Fibroblast of skin of abdomen (primary cell): ENCODE data around the gene DUSP7.

Experiments
- DNase-seq: peaks from one replicate; pipeline ENCODE4 v3.0.0-alpha.2; 2013

Gene DUSP7

DNA sequence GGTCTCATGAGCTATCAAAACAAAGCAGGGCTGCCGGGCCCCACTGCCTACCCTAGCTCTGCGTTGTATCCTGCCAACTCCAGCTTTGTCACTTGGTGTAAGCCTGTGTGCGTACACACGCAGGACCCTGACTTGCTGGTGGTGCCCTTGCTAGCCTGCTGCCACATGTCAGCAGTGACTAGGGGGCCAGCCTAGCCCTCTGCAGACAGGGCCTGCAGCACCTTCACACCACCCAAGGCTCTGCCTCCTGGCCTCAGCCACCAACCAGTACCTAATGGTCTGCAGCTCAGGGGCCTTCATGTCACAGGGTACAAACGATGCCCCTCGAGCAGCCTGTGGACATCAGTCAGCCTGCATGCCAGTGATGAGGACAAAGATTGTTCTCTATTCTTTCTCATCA lies 30.1 kb upstream of the DUSP7 start:
- no peak for DNase-seq

DNA sequence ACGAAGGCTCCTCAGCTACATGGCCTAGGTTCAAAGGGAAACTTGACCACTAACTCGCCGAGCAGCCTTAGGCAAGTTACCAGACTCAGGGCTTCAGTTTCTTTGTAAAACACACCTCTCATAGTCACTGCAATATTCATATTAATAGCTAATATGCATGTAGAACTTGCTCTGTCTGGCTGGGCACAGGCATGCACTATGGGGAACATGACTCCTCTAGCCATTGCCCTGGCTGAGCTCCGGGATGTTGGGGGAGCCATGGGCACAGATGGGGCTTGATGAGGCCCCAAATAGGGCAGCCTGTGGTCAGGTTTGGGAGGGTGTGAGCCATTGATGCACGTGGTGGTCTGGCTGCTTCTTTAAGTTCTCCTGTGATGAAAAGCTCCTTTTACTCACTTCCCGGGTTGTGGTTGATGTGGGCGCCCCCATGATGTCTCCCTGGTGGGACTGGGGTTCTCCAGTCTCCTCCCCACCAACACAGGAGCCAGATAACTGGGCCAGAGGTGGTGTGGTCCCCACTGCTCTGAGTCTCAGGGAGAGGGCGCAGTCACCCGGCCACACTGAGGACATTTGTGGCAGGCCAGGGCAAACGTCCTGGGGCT lies 29.4 kb upstream of the DUSP7 start:
- no peak for DNase-seq

DNA sequence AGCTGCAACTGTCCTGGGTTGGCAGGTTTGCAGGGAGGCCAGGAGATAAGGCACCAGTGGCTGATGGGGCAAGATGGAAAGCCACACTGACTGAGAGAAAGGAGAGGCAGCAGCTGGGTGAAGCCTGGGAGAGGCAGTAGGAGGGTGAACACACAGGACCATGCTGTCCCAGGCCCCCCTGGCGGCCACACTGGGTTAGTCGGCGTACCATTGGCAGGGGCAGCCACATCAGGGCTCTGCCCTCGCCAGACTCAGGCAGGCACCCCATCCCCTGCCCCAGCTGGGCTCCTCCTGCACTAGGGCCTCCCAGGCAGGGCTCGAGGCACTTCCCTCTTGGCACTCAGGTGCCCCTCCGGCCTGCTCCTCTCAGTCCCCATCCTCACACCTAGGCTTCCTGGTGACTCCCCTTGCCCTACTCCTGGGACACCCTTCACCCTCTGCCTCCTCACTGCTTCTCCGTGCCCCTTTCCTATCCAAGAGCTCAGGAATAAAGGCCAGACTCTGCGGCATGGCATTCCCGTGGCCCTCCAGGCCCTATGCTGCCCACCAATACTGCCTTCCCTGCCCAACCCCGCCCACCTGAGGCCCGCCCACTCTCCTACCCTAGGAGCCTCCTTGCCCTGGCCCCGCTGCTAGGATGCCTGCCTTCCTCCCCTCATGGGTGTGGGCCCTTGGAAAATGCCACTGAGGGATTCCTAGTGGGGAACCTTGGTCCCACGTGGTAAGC lies 28.7 kb upstream of the DUSP7 start:
- no peak for DNase-seq

DNA sequence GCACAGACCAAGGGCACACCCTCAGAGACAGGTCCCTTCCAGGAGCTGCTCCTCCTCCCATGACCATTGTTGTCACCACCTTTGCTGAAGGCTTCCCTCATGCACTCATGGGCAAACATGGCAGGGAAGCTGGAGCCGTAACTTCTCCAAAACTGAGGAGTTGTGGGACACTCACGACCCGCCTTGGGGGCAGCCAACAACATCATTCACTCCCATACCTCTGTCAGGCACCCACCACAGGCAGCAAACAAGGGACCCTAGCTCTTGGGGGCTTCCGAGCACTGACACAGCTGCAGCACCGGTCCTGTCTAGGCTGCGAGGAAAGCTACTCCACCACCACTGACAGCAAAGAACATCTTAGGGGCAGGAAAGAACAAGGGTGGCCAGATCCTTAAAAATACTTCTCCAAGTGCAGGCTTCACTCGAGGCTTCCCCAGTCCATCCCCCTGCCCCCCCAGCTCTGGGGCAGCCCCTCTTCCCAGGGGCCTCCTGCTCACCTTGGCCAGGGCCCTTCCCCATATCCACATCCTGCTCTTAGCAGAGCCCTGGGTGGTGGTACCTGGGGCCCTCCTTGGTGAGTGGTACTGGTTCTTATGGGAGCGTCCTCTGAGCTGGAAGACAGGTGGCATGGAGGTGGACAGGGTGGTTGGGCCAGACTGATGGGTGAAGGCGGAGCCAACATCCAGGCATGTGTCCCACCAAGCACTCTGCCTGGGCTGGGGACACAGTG lies 28.0 kb upstream of the DUSP7 start:
- DNase-seq = no peak

DNA sequence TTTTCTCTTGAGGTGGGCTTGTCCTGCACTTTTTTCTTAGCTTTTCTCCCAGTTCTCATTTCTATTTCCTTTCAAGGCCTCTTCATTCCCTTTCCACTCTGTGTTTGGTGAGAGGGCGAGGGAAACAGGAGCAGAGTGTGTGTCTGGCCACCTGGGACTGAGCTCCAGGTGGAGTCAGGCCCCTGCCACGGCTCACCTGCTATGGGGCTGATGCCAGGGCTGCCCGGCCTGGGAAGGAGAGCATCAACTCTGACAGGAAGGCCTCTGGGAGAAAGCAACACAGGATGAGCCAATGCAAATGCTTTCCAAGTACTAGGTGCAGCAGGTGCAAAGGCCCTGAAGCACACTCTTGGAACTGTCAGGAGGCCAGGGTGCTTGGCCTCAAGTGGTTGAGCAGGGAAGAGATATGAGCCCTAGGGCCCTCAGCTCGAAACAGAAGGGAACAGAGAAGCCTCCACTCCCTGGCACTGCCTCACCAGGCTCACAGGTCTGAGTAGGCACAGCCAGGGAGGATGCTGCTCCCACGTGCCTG lies 27.3 kb upstream of the DUSP7 start:
- no peak for DNase-seq

DNA sequence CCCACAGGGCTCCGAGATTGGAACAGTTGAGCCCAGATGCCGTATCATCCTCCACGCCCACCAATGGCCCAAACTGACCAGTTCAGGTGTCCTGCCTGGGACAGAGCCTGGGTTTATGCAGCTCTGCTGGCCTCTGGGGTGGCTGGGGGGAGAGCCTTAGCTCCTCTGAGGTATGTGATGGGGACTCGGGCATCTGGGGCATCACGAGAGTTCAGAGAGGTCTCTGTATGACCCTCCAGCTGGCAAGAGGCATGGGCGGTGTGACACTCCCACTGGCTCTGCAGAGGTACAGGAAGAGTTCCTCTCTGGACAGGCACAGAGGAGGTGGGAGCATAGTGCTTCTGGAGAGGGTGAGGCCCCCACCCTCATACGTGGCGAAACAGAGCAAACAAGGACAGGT lies 26.6 kb upstream of the DUSP7 start:
- no peak for DNase-seq

DNA sequence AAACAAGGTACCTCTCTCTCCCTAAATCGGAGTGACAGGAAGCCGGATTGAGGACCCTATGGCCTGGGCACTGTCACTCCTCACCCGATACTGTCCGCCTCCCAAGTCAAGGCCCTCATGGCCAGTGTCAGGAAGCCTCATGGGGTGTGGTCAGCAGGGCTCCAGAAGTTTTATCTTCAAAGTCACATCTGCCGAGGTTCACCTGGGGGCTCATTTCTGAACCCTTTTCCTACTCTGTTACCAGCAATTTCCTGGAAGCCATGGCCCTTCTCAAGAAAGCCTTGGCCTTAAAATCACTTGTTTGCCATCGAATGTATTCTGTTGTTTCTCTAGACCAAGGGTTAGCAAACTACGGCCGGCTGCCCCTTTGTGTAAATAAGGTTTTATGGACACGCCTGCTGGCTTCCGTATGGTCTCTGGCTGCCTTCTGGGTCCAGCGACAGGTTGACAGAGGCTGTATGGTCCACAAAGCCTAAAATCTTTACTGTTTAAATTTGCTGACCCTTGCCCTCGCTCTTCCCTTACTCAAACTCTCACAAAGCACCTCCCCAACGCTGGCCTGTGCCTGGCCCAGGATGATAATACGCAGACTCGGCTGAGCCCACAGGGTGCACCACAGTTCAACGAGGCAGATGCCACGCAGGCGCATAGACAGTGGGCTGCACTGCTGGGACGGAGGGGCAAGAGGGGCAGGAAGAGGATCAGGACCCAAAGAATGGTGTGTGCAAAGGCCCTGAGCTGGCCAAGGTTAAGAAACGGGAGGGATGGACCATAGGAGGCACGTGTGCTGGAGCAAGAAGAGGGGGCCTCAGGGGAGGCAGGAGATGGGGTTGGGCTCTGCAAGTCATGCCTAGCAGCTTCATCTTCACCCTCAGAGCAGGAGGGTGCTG lies 24.7 kb upstream of the DUSP7 start:
- DNase-seq = no peak

DNA sequence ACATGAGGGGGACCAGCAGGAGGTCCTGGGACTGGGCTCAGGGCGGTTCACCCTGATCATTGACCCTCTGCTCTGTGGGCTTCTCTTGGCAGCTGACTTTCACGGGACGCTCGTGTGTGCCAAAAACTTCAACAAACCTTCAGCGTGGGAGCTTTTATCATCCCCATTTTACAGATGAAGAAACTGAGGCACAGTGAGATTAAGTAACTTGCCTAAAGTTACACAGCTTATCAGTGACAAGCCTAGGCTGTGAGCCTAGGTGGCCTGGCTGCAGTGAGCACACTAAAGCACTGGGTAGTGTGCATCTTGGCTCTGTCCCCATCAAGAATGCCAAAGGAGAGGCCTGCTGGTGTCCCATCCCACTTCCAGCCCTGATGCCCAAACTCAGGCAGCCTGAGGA lies 23.6 kb upstream of the DUSP7 start:
- no peak for DNase-seq

DNA sequence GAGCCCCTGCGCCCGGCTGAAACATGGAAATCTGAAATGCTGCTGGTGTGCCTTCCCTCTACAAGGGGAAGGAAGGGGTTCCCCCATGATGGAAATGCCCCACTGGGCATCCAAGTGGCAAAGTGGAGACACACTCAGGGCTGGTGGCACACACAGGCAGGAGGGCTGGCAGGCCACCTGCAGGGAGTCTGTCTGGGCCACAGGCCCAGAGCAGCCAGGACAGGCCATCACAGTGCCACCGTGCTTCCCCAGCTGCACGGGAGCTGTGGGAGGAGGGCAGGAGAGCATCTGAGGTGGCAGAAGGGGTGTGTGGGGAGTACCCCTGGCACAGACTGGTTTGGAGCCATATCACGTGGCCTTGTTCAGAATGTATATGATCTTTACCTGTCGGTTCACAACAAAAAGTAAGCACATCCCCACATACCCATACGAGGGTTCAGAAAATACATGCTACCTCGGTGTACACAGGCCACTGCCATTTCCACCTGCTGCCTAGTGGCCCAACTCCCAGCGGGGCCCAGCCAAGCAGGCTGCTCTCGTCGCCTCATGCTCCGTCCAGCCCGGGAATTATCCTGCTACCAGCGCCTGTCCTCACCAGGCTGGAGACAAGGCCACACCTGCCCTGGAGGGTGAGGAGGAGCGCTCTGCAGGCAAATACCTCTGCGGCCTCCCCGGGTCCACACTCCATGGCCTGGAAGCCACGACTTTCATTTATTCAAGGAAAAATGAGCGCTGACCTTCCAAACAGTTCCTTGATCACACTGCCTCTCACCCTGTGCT lies 22.6 kb upstream of the DUSP7 start:
- DNase-seq = no peak

DNA sequence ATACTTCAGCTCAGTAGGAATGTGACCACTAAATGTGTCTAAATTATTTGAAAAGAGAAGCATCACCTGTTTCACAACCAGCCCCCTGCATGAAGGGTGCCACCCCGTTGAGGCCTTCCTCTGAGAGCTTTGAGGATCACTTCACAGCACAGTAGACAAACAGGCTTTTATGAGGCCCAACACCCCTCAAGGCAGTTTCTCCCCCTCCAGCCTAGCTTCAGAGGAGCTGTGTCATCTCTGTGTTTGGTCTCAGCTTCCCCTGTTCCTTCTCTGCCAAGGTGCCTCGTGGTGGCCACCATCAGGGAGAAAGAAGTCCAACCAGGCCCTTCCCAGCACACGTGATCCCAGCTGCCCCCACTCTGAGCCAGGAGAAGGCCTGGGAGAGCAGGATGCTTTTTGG lies 21.6 kb upstream of the DUSP7 start:
- no peak for DNase-seq

DNA sequence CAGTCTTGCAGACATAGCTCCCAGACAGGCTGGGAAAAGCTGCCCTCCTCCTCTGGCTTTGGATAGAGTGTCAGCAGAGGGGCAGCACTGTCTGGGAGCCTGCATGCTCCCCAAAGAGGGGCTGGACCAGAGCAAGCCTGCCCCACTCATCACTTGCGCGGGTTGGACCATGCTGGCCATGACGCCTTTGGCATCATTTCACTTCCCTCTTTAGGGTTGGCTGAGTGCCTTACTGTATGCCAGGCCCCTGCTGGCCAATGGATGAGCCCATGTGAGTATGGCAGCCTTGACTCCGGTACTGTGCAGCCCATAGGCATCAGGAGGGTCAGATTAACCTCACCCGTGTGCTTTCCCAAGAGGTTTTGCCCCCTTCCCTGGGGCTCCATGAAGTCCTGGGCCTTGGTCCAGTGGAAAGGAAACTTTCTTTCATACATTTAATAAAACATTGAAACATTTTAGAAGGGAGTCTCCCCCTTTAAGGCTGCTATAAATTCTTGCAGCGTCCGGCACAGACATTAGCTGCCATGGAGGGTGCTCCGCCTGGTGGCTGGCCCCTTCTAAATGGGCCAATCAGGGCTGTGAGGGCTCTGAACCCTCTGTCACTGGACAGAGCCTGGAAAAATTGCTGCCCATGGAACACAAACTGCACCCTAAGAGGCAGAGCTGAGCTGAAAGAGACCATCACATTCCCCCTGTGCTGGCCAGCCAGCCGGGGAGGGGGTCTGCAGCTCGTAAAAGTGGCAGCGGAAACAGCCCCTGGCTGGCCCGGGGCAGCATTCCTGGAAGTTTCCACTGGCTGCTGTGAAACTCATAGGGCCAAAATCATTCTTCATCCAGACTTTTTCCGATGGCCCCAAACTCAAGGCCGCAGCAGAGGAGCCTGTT lies 20.8 kb upstream of the DUSP7 start:
- no peak for DNase-seq

DNA sequence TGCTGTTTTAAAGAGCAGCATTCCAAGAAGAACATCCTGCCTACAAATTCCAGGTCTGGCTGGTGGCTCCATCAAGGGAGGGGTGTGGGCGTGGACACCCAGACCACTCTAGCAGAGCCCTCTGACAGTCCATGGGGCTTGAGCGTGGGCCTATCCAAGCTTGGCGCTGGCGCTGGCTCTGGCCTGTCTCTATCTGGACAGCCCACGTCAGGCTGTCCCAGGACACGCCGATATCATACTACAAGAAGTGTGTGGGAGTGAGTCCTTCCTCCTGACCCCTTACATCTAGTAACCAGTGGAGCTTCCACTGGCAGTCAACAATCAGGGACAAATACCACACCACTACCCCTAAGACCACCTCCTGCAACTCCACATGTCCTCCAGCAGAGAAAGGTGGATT lies 17.1 kb upstream of the DUSP7 start:
- DNase-seq = no peak

DNA sequence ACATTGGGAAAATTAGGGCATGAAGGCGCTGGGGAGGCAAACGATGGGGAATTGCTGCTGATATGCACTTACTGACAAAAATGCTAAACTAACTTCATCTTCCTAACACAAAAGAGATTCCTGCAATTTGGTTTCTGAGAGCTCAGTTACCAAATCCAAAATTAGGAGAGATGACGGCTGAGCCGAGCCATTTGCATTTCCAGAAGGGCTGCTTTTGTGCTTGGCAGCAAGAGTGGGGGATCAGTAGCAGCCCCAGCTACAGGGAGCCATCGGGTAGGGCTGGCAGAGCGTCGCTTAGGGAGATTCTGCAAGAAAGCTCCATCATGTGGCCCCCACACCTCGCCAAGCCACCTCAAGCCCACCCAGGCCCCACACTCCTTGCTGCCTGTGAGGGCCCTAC lies 16.1 kb upstream of the DUSP7 start:
- no peak for DNase-seq

DNA sequence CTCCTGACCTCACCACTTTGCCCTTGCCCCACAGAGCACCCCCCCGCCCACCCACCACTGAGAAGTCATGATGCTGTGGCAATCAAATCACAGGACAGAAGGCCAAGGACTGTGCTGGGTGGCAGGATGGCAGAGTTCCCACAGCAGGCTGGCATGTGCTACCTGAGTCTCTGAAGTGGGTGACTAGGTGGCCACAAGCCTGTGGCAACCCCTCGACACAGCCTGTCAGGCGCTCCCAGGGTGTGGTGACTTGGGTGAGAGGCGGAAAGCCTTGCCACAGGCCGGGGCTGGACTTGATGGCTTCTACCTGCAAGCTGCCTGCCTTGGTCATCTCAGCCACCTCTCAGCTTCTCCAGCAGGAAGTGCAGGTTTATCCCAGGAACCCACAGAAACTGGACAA lies 15.6 kb upstream of the DUSP7 start:
- no peak for DNase-seq

DNA sequence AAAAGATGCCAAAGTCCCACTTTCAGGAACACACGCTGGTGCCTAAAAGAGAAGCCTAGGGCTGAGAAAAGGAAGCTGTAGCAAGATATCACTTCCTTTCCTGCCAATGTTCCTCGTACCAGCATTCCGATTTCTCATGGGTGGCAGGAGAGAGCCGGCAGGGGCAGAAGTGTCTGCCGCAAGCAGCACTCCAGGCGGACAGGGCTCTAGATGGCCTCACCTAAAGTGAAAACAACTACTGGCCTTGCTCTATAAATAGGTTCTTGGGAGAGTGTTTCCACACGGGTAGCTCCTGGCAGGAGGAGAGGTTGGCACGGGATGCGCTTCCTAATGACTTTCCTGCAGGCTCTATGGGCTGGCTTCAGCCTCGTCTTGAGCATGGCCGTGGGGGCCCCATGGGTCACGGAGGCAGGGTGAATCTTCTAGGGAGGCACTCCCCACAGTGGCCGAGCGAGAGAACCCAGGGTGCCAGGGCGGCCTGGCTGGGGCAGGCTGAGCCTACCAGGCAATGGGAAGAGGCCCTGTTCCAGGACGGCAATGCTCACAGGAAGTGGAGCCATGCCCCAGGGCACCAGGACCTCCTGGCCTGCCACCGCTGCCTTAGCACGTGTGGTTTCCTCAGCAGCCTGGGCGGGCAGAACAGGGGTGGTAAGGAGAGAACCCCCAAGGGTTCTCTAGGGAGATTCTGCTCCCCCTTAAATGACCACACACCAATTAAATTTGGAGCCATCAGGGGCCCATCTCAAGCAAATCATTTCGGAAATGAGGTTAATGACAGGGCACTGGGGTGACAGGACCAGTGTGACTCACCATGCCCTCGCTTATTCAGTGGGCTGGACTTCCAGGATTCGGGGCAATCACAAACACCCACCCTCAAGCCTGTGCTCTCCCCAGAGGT lies 14.6 kb upstream of the DUSP7 start:
- DNase-seq = no peak

DNA sequence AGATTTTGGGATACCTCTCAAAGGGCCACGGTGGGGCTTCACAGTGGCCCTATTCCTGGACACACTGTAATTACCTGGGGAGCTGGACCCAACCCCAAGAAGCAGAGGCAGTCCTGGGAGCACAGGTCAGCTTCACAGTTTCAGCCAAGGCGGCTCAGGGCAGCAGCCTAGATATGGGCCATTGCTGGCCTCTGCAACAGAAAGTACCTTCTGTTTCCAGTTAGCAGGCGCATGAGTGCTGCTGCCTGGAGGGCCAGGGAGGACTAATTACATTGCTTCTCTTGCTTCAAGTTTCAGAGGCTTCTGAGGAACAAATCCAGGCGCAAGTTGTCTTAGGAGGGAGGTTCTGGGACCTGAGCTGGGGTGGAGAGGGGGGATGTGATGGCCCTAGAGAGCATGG lies 13.5 kb upstream of the DUSP7 start:
- DNase-seq = no peak

DNA sequence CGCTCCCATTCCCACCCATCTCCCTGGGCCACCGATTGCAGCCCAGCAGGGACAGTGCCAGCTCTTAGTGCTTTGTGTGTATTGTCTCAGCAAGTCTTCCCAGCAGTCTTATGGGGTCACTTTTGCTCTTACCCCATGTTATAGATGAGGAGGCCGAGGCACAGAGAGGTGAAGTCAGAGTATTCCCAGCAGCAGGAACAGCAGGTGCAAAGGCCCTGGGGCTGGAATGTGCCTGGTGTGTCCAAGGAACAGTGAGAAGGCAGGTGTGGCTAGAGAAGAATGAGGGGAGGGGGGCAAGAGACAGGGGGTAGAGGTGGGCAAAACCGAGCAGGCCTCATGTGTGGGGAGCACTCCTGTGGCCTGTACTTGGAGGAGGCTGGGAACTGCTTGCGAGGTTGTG lies 12.8 kb upstream of the DUSP7 start:
- DNase-seq = no peak

DNA sequence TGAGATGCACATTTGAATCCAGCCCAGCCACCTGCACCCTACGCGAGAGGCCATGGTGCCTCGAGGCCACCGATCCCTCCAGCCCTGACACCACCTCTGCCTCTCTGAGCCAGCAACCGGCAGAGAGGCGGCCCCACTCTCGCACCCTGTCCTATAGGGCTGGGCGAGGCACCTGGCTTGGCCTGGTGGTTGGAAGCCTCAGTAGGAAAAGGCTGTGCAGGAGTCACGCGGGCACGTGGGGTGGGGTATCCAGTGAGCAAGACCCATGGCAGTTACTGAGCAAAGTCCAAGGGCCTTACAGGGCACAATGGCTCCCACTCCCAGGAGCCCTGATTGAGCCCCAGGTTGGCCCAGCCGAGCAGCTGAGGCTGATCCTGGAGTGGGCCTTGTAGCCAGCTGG lies 12.4 kb upstream of the DUSP7 start:
- DNase-seq = no peak

DNA sequence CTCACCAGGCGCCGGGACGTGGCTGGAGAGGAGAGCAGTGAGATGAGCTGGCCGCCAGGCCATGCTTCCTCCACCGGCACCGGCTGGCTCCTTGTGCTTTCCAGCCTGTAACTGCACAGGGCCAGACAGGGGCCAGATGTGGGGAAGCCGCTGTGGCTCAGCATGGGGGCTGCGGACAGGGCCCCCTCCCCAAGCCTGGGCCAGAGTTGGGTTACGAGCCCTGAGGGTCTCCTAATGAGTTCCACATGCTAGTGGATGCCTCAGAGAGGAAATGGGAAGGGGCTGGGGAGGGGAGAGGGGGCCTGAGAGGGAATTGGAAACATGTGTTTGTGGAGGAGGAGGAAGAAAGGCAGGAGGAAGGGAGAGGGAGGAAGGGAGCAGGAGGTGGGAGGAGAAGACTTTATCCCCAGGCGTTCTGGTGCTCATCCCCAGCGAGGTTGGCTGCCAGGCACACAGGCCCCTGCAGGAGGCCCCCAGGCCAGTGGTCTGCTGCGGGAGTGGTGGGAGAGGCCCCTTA lies 11.7 kb upstream of the DUSP7 start:
- DNase-seq = peak; percentile 84

DNA sequence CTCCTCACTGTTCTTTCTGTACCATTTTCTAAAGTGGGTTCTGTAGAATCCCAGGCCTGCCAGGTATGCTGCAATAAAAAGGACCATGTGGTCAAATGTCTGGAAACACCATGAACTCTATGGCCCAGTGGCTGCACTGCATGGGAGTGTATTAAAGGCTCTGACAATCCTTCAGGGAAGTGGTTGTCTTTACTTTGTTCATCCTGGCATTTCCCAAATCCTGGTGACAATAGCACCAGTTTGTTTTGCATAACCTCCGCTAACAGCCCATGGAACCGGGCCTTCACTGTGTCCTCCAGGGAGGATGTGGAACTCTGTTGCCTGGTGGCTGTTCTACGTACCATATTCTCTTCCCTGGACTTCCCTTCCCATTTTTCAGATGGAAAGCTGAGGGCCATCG lies 11.2 kb upstream of the DUSP7 start:
- no peak for DNase-seq
